Activated T-cell treated with anti-CD3 and anti-CD28 coated beads, Interleukin-2, amount 50 U/mL, for 48 hours (primary cell): ENCODE results near the gene ZBTB5.

Source experiments
- DNase-seq, 2 experiments: peaks; one replicate each; pipeline ENCODE4 v3.0.0-alpha.2; 2020

ZBTB5 gene

DNA sequence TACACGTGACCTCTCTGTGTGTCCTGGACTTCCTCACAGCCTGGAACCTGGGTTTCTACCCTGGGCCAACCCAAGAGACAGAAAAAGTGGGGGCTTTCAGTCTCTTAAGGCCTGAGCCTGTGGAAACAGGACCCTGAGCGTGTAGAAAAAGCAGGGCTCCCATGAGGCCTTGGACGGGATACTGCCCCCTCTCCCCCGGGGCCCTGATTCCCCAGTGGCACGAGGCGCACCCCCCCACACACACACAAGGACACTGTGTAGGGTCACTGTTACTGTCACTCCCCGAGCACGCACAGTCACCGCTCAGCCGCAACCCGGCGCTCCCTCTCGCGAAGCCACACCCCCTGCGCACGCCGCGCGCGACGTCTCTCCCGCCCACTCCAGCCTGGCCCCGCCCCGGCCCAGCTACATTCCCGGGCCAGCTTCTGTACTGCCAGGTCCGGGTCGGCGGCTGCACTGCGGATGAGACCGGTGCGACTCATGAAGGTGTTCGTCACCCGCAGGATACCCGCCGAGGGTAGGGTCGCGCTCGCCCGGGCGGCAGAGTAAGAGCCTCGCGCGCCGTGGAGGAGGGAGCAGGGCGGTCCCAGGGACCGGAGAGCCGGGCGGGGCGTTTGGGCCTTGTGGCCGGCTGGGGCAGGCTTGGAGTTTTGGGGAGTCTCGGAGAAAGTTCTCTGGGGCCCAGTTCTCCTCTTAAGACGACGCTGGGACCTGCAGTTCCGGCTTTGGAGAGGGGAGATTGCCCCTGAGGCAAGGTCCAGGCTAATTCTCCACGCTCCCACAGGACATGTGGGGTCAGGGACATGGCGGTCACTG is 42.8 kb downstream of the ZBTB5 start, which contains the start of gene GRHPR:
Gene GRHPR (plus strand): TSS at position 408 of the 816 bp plus-strand sequence. CDS start 55 bp downstream, at position 463.
- peak; percentile 96 for DNase-seq

DNA sequence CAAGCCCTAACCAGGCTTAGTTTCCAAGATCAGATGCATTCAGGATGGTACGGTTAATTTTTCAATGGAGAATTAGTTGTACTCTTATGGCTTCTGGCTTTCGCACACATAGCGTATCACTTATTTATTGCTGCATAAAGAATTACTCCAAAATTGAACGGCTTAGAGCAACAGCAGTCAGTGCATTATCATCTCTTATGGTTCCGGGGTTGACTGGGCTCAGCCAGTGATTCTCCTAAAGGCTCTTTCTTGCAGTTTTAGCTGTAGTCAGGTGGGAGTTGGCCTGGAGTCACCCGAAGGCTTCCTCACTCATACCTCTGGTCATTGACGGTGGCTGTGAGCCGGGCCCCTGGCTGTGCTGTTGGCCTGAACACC is 43.3 kb downstream of the ZBTB5 start:
- no peak for DNase-seq

DNA sequence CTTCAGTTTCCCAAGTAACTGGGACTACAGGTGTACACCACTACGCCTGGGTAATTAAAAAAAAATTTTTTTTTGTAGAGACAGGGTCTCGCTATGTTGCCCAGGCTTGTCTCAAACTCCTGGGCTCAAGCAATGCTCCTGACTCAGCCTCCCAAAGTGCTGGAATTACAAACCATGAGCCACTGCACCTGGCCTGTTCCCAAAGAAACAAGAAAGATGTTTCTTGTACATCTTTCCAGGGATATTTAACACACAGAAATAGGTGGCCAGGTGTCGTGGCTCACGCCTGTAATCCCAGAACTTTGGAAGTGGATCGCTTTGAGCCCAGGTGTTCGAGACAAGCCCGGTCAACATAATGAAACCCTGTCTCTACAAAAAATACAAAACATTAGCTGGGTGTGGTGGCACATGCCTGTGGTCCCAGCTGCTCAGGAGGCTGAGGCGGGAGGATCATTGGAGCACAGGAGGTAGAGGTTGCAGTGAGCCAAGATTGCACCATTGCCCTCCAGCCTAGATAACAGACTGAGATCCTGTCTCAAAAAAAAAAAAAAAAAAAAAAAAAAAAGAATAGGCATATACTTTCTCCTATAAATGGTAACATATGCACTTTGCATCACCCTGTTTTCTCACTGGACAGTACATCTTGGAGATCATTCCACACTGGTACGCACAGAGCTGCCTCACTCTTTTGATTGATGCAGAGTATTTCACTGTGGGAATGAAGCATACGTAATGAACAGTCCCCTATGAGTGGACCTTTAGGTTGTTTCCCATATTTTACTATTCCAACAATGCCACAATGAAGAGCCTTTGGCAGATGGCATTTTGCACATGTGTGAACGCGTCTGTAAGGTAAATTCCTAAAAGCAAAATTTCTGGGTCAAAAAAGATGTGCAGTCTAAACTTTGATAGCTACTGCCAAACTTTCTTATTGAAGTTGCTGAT is 44.7 kb downstream of the ZBTB5 start:
- DNase-seq, result no peak

DNA sequence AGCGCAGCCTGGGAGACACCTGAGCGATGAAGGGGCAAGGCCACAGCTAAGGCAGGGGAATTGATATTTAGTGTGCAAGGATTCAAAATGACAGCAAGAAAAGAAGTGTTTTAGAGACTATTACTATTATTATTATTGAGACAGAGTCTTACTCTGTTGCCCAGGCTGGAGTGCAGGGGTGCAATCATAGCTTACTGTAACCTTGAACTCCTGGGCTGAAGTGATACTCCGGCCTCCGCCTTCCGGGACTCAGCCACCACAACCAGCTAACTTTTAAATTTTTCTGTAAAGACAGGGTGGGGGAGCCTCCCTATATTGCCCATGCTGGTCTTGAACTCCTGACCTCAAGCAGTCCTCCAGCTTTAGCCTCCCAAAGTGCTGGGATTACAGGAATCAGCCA is 46.0 kb downstream of the ZBTB5 start:
- no peak for DNase-seq

DNA sequence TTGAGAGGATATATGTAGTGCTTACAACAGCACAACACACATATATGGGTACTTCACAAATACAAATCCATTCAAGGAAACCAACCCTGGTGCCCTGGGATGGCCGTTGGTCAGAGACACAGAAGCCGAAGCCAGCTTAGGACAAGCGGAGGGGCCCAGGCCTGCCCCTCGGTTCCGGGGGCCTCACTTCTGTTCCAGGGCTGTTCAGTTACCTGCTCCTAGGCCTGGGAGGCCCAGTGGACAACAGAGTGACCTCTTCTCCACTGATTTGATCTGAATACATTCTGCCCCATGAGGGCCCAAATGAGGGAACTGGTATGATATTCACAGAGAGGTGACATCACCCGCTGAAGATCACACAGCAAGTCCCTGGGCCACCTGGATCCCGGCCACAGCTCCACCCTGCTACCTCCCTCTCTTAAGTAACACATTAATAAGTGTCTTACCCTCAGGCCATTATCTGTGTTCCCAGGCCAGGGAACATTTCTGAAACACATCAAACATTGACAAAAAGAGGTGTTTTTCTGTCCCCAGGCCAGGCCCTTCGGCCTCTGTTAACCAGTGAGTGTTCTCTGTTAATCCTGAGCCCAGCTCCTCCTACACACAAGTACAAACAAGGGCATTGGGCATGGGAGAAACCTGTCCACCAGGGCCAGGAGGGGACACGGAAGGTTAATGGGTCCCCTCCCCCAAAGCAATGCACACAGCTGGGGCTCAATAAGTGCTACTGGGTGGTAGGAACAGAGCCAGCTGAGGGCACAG is 47.2 kb downstream of the ZBTB5 start:
- DNase-seq, result no peak

DNA sequence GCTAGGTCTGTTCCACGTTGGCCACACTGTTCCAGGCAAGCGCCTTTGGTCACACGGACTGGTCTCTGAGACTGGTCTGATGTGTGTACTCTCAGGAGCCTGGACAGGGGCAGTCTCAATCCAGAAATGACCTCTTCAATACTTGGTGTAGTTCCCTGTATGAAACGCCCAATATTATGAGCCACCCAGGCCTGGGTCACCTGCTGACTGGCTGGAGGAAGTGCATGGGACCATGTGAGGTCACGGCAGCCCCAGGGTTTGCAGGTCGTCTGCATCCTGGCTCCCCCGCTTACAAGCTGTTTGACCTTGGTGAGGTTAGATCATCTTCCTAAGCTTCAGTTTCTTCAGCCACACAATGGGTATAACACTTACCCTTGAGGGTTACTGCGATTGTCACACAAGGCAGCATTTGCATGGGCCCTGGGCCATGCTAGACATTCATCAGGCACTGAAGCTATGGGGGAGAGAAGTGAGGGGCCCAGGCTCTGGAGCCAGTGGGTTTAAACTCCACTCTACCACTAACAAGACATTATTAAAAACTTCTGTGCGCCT is 47.9 kb downstream of the ZBTB5 start:
- no peak for DNase-seq

DNA sequence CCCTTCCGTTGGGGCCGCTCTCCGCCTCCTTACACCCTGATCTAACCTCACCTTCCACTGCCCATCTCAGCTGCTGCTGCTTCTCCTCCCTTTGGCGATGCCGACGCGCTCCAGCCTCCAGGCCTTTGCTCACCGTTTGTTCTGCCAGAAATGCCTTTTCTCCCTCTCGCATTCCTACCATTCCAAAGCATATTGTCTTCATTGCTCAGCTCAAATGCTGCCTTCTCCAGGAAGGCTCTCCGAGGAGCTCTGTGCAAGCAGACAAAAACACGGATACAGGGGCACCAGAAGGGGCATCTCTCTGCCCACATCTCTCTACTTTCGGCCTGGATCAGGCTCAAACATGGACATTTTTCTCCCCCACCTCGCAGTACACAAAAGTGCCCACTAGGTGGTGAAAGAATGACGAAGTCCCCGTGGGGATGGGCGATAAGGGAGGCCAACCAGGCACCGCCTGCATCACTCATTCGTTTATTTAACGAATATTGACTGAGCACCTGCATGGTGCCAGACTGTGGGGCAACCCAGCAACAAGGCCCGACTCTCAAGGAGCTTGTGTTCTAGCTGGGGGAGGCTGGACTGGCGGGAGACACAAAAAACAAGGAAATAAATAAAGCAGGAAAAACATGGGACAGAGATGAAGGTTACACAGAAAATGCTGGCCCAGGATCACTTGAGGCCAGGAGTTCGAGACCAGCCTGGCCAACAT is 50.1 kb downstream of the ZBTB5 start:
- peak; percentile 86 to 90 for DNase-seq

DNA sequence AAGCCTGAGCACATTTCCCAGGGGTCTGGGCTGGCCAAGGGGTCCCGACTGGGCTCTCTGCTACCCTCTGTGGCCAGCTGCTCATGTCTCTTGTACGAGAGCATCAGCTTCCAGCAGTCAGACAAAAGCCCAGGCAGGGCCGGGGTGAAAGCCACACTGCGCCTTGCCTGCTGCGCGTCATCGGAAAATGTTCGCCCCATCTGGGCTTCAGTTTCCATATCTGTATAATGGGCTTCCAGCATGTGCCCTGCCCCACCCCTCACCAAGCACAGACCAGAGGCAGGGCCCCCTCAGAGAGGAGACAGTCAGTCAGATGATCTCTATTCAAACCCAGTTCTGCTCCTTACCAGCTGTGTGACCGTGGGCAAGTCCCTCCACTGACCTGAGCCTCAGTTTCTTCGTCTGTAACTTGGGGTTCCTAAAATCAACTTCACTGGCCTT is 50.7 kb downstream of the ZBTB5 start:
- no peak for DNase-seq

DNA sequence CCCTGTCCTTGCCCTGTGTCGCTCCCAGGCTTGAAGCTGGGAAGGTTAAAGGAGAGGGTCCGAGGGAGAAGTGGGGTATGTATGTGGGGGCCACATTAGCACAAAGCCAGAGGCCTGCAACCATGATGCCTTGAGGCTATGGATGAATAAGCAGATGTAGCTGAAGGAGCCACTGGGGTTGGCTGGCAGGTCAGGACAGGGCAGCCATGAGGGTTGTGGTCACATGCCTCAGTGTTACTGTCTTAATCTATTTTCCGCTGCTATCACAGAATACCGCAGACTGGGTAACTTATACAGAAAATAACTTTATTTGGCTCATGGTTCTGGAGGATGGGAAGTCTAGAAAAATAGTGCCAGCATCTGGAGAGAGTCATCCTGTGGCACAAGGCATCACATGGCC is 51.9 kb downstream of the ZBTB5 start:
- no peak for DNase-seq

DNA sequence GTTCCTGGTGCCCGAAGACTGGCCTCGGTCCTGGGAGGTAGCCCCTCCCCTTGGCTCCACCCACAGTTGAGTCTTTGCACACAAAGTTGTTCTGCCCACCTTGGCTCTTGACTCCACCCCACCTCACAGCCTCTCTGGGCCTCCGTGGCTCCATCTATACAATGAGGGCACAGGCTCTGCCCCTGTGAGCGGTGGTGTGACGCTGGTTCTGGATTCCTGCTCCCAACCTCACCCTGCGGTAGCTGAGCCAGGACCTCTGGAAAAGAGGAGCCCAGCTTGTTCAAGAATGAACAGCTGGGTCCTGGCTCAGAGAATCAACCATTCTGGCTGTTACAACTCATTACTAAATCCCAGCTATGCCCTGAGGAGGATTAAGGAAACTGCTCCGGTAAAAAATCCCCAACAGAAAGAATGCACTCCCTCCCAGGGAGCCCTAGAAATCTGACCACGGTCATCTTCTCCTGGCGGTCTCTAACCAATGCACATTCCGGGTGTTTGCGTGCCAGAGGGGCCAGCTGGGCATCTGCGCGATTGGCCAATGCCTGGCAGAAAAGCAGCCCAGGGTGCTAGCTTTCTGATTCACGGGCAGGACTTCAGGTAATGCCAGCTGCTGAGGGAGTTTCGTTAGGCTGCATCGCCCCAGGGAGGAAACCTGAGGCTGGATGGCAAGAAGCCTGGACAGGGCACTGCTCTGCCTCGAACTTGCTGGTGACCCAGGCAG is 52.7 kb downstream of the ZBTB5 start:
- no peak for DNase-seq

DNA sequence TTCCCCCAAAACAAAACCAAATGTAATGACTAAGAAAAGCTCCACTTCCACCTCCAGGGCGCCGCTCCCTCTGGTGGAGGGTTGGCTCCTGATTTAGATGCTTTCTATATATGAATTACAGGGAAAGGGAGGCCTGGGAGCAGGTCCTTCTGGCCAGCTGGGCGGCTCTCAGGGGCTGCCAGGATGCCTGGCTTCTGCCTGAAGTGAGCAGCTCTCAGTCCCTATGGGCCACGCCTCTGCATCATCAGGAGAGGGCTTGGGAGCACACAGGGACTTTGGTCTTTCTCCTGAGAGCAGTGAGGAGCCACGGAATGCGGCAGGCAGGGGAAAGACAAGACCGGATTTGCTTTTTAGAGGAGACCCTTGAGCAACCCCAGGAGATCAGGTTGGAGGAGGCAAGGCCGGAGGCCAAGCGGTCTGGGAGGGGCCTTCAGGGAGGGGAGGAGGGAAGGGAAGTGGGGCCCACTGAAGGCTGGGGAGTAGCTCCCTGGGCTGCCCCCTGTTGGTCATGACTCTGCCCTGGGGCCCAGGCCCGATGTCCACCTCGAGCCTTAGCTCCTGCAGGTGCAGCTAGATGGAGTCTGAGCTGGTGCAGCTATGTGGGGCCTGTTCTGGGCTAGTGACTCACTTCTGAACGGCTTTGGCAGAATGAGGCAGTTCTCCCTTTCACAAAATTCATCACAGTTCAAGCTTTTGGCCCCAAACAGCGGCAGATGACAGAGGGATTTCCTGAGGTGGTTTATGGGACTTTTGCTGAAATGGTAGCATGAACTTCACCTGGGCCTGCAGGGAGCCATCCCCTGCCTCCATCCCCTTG is 54.1 kb downstream of the ZBTB5 start:
- peak; percentile 65 for DNase-seq

DNA sequence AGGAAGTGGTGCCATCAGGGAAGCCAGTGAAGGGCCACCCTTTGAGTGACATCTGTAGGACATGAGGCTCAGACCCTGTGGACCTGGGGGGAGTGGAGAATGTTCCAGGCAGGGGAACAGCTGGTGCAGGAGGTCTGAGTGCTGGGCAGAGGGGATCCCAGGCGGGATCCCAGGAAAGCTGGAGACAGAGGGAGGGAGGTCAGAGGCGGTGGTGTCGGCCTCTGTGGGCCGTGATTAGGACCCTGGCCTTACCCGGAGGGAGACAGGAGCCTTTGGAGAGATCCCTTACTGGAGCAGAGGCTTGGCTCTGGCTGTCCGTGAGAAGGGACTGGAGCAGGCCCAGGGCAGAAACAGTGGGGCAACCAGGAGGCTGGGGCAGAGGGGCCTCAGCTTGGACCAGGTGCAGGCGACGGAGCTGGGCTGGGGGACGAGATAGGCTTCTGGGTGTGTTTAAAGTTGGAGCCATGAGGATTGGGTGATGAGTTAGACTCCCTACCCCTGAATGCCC is 54.8 kb downstream of the ZBTB5 start:
- no peak for DNase-seq

DNA sequence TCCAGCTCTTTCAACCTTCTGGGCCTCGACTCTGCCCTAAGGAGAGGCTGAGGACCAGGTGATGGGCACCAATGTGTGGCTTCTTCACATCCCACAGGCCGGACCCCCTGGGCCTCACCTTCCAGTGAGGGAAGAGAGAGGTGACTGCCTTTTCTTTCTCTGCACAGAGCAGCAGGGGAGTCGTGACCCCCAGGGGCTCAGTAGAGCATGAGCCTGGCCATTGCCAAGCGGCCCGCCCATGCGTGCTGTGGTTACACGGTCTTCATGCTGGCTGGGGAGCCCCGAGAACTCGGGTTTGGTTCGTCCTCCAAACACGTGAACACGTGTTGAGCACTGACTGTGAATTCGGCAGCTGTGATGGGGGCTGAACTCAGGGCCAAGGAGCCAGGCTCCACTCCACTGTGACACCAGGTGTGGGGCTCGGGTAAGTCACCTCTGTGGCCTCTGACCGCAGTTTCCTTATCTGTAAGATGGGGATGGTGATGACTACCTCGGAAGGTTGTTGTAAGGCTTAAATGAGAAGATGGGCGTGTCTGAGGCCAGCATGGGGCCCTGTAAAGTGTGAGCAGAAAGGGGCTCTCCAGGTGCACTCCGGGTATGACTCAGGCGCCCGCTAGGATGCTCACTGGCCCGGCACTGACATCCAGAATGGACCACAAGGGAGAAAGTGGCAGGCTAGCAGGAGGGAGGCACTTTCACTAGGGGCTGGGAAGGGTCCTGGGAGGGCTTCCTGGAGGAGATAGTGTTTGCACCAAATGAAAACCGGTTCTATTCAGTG is 56.1 kb downstream of the ZBTB5 start:
- DNase-seq, result peak; percentile 79 to 81

DNA sequence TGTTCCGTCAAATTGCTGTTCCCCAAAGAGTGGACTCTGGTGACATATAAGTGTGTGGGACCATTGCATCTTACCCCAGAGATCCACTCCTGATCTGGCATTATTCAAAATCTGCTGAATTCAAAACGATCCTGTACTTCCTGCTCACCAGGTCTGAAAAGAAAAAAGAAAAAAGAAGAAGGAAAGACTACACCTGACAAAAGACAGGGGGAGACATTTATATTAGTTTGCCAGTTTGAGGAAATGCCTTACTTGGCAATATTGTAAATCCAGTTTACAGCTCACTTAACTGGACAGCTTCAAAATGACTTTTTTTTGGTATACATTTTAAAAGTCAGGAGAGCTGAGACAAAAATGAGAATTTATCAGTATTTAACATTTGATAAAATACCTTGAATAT is 57.8 kb downstream of the ZBTB5 start:
- DNase-seq, result no peak

DNA sequence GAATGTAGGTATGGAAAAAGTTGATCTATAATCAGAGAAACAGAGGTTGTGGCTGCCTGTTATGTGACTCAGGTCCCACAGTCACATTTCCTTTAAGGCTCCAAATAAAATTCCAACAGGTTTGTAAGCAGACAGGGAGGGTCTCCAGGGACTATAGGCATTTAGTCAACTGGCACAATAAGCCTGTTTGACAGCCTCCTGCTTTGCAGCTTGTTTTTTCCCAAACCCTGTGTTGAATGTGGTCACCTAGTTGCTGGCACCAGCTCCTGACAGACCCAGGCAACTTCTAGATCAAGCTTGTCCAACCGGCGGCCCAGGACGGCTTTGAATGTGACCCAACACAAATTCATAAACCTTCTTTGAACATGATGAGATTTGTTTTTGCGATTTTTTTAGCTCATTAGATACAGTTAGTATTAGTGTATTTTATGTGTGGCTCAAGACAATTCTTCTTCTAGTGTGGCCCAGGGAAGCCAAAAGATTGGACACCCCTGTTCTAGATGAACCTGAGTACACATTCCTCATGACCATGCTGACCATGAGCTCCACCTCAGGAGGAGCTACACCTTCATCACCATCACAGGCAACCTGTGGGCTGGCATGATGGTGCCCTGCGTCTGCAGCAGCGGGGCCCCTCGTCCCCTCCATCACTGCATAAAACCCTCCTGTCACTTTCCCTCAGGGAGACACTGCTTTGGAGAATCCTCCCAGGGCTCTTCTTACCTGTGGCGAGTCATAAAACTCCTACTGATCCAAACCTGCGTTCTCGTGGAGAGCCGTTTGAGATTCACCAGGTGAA is 58.4 kb downstream of the ZBTB5 start:
- no peak for DNase-seq

DNA sequence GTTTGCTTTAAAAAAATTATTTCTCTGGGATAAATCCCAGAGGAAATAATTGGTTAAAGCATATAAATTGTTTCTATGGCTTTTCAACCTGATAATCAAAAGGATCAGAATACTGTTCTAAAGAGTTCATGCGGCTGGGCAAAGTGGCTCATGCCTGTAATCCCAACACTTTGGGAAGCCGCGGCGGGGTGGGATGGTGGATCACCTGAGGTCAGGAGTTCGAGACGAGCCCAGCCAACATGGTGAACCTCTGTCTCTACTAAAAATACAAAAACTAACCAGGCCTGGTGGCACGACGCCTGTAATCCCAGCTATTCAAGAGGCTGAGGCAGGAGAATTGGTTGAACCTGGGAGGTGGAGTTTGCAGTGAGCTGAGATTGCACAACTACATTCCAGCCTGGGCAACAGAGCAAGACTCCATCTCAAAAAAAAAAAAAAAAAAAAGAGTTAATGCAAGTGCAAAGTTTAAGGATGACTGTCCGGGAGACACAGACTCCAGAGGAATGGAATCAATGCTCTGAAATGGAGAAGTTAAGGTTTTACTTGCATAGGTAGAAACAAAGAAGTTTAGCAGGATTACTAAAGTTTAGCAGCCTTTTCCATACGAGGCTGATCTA is 59.4 kb downstream of the ZBTB5 start:
- no peak for DNase-seq

DNA sequence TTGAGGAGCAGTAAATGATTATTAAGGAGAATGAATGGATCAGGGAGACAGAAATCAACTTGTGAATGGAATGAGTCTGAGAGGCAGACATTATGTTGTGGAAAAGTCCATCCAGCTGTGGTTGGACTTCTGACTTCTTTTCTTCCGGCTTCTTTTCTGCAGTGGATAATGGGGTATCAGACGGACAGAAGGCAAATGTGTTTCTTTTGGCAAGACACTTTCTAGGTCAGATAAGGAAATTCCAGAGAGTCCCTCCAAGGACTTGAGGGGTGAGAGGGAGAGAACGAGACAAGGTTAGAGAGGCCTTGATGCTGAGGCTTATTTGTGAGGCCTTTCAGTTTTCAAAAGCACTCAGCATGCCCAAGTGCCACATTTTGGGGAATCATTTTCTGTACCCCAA is 59.9 kb downstream of the ZBTB5 start:
- no peak for DNase-seq

DNA sequence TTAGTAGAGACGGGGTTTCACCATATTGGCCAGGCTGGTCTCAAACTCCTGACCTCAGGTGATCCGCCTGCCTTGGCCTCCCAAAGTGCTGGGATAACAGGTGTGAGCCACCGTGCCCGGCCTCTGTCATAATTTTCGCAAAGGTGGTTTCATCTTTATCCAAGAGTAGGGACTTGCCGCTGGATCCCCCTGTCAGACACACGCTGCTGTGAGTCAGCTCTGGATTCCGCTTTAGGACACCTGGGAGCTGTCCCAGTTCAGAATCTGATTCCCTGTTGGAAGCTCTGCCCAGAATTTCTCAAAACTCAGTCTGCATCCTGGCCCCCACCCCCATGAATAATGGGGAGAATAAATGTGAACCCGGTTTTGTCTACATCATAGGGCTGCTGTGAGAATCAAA is 60.7 kb downstream of the ZBTB5 start:
- DNase-seq, result no peak
